GM23338 (cell line): ENCODE measurements around the gene IER5L. TPM values are rescaled to one million over a fixed set of nuclear protein-coding genes. Genes with fewer than 3 reads are reported as not detected.

Experiments
- ATAC-seq: fragments of 200-7000 bp; cut with Tn5 transposase; 3 replicates; pipeline ENCODE4 v1.9.1; 2020
- DNase-seq: peaks from one replicate; pipeline ENCODE4 v3.0.0-alpha.2; 2015; ENCODE audit warnings: low spot score
- H2AFZ ChIP-seq: fragments of 200-600 bp; sonication (generic); 2 replicates; pipeline ENCODE4 v1.8.0; 2016; ENCODE audit warnings: antibody characterized with exemption, mild to moderate bottlenecking, moderate library complexity
- H3F3A ChIP-seq: fragments of 200-600 bp; sonication (generic); replicated peaks from 2 replicates; pipeline ENCODE4 v1.8.0; 2017; ENCODE audit warnings: antibody characterized with exemption, mixed run types, low read depth
- H3K27ac ChIP-seq: fragments of 200-600 bp; sonication (generic); 2 replicates; pipeline ENCODE4 v1.6.1; 2016; ENCODE audit warnings: low read depth
- H3K27me3 ChIP-seq: fragments of 200-600 bp; sonication (generic); 2 replicates; pipeline ENCODE4 v1.8.0; 2016; ENCODE audit warnings: mild to moderate bottlenecking, mixed run types, moderate library complexity; ENCODE audit not compliant: insufficient read depth
- H3K36me3 ChIP-seq: fragments of 200-600 bp; sonication (generic); 2 replicates; pipeline ENCODE4 v1.8.0; 2016; ENCODE audit warnings: mild to moderate bottlenecking; ENCODE audit not compliant: insufficient read depth
- H3K4me1 ChIP-seq: fragments of 200-600 bp; sonication (generic); 2 replicates; pipeline ENCODE4 v1.8.0; 2016; ENCODE audit warnings: mild to moderate bottlenecking, moderate library complexity; ENCODE audit not compliant: insufficient read depth
- H3K4me2 ChIP-seq: fragments of 200-600 bp; sonication (generic); 2 replicates; pipeline ENCODE4 v1.7.1; 2017; ENCODE audit warnings: mixed run types
- H3K4me3 ChIP-seq: fragments of 200-600 bp; sonication (generic); 2 replicates; pipeline ENCODE4 v1.6.1; 2016; ENCODE audit warnings: mixed run types
- H3K79me2 ChIP-seq: fragments of 200-600 bp; sonication (generic); replicated peaks from 2 replicates; pipeline ENCODE4 v1.8.0; 2017; ENCODE audit warnings: mild to moderate bottlenecking; ENCODE audit not compliant: insufficient read depth
- H3K9me2 ChIP-seq: fragments of 200-600 bp; sonication (generic); 2 replicates; pipeline ENCODE4 v1.8.0; 2017; ENCODE audit not compliant: insufficient read depth
- H4K20me1 ChIP-seq: fragments of 200-600 bp; sonication (generic); replicated peaks from 2 replicates; pipeline ENCODE4 v1.8.0; 2017; ENCODE audit warnings: mild to moderate bottlenecking; ENCODE audit not compliant: insufficient read depth
- H3K27ac Mint-ChIP-seq: 2 replicates; pipeline ENCODE4 v1.8.0; 2020; ENCODE audit warnings: inconsistent platforms, mild to moderate bottlenecking, moderate library complexity, mixed read lengths
- H3K27me3 Mint-ChIP-seq: 3 replicates; pipeline ENCODE4 v1.8.0; 2022; ENCODE audit warnings: low read depth, mild to moderate bottlenecking, moderate library complexity, mixed read lengths, inconsistent platforms; ENCODE audit not compliant: insufficient read depth, poor library complexity
- H3K36me3 Mint-ChIP-seq: 3 replicates; pipeline ENCODE4 v1.8.0; 2021; ENCODE audit warnings: low read depth, mild to moderate bottlenecking, inconsistent platforms, moderate library complexity, mixed read lengths
- H3K4me1 Mint-ChIP-seq: 3 replicates; pipeline ENCODE4 v1.8.0; 2020; ENCODE audit warnings: mild to moderate bottlenecking, inconsistent platforms, mixed read lengths
- H3K4me3 Mint-ChIP-seq: 3 replicates; pipeline ENCODE4 v1.8.0; 2021; ENCODE audit warnings: moderate library complexity, mild to moderate bottlenecking, inconsistent platforms, mixed read lengths
- H3K9me3 Mint-ChIP-seq: 3 replicates; pipeline ENCODE4 v1.8.0; 2020; ENCODE audit warnings: moderate library complexity, mild to moderate bottlenecking, inconsistent platforms, mixed read lengths
- CREB1 ChIP-seq: fragments of 250-450 bp; sonication (Bioruptor Pico); IDR thresholded peaks from 2 replicates; pipeline ENCODE4 v1.5.0; 2020; ENCODE audit warnings: low read depth, mild to moderate bottlenecking, moderate library complexity
- EZH2 ChIP-seq: fragments of 200-600 bp; sonication (generic); IDR thresholded peaks from one replicate; pipeline ENCODE4 v1.8.0; 2017; ENCODE audit warnings: antibody characterized with exemption, mild to moderate bottlenecking, low read depth; ENCODE audit not compliant: unreplicated experiment
- EZH2phosphoT487 ChIP-seq: fragments of 200-600 bp; sonication (generic); IDR thresholded peaks from one replicate; pipeline ENCODE4 v1.8.1; 2018; ENCODE audit warnings: antibody characterized with exemption; ENCODE audit not compliant: unreplicated experiment
- JUNB ChIP-seq: IDR thresholded peaks from one replicate; pipeline ENCODE4 v1.6.1; 2016; ENCODE audit warnings: antibody characterized with exemption; ENCODE audit not compliant: unreplicated experiment
- NANOG ChIP-seq: IDR thresholded peaks from 2 replicates; pipeline ENCODE4 v1.6.1; 2016; ENCODE audit warnings: antibody characterized with exemption, borderline replicate concordance
- POLR2AphosphoS5 ChIP-seq: IDR thresholded peaks from 2 replicates; pipeline ENCODE4 v1.6.1; 2016; ENCODE audit warnings: antibody characterized with exemption, low read depth
- STAT1 ChIP-seq: IDR thresholded peaks from one replicate; pipeline ENCODE4 v1.6.1; 2016; ENCODE audit warnings: antibody characterized with exemption; ENCODE audit not compliant: unreplicated experiment
- ZNF114 ChIP-seq: fragments of 250-450 bp; sonication (Bioruptor Pico); IDR thresholded peaks from 2 replicates; pipeline ENCODE4 v1.5.0; 2020; ENCODE audit warnings: mild to moderate bottlenecking, moderate library complexity
- ZNF331 ChIP-seq: fragments of 250-450 bp; sonication (Bioruptor Pico); IDR thresholded peaks from 2 replicates; pipeline ENCODE4 v1.5.0; 2020; ENCODE audit warnings: low read depth, mild to moderate bottlenecking, moderate library complexity
- long read RNA-seq: library from polyadenylated mRNA; unstranded; transcript quantifications from one replicate; pipeline ENCODE4 v2.0.0, GENCODE V29; 2020; ENCODE audit not compliant: unreplicated experiment
- polyA plus RNA-seq: library from polyadenylated mRNA; unstranded; fragments of >200 nt; fragmentation: Nextera tagmentation; extraction: Ambion mirVana; gene quantifications from 2 replicates; pipeline ENCODE4 v1.2.1, GENCODE V29; 2016
- total RNA-seq: library from RNA; depleted of rRNA; stranded (reverse); fragments of >200 nt; shearing (Covaris generic); gene quantifications from 2 replicates; pipeline ENCODE4 v1.2.3, GENCODE V29; 2014; rRNA removed
- TF ChIP-seq, protein P1 (sequence below): IDR thresholded peaks from 2 replicates; pipeline ENCODE4 v1.6.1; 2016; ENCODE audit warnings: antibody characterized with exemption
- TF ChIP-seq, protein P2 (sequence below): IDR thresholded peaks from one replicate; pipeline ENCODE4 v1.6.1; 2018; ENCODE audit warnings: antibody characterized with exemption; ENCODE audit not compliant: unreplicated experiment

IER5L gene
- total RNA-seq (0.90 and 1.2 TPM in 2 replicates), polyA plus RNA-seq (0.19 and 0.24 TPM in 2 replicates)
- long read RNA-seq: 0 reads

DNA sequence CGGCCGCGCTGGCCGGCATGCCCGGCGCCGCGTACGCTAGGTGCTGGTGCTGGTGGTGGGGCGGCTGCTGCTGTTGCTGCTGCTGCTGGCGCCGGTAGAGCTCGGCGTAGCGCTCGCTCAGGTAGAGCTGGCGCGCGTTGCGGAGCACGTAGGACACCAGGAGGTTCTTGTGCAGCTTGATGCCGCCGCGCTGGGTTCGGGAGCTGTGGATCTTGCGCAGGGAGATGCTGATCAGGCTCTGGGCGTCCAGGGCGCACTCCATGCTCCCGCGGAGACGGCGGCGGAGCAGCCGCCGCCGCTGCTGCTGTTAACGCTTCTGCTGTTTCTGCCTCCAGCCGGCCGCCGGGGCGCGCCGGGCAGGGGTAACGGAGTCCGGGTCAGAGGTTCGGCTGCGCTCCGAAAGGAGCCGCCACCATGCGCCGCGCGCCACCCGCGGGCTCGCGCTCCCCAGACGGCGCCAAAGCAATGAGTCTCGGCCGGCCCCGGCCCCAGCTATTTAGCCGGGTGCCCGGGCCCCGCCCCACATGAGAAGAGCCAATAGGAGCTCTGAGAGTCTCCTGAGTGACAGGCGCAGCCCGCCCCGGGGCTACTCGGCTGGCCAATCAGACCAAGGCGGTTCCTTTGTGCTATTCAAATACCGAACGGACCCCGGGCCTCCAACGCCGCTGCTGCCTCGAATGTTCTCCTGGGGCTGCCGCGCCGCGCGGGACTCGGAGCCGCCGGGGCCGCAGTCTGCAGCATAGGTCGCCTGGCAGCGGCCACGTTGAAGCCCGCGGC is at the start of gene IER5L:
Gene IER5L (minus strand): TSS at position 471 of the 777 bp plus-strand sequence. CDS start 209 bp downstream, at position 262.
- peaks cover 18% of the 10 kb centered on the region for H3K4me1 Mint-ChIP-seq
- H3K36me3 Mint-ChIP-seq: no peaks in the 10 kb centered on the region
- no peak for TF ChIP-seq JUNB
- TF ChIP-seq CREB1: 0 out of 2 replicates have a peak, but pooled peaks have one; percentile 24
- peak; percentile 88 for TF ChIP-seq POLR2AphosphoS5
- peak; percentile 97 for TF ChIP-seq EZH2phosphoT487
- TF ChIP-seq EZH2: peak; percentile 91
- H3K79me2 ChIP-seq: no peaks in the 10 kb centered on the region
- H2AFZ ChIP-seq: peak within 1 kb of the TSS; percentile 72
- H3K36me3 ChIP-seq: no peaks in the 10 kb centered on the region
- no peak within 1 kb of the TSS for H3K27ac ChIP-seq
- peaks cover 17% of the 10 kb centered on the region for H3F3A ChIP-seq
- H3K9me2 ChIP-seq: no peaks in the 10 kb centered on the region
- peaks cover 93% of the 10 kb centered on the region for H3K27me3 ChIP-seq
- H3K27me3 Mint-ChIP-seq: peaks cover 83% of the 10 kb centered on the region
- H3K4me3 Mint-ChIP-seq: peak within 1 kb of the TSS; percentile 79
- H3K4me1 ChIP-seq: peaks cover 6% of the 10 kb centered on the region; the same call in 1 of the 2 replicates
- no peak within 1 kb of the TSS for H3K27ac Mint-ChIP-seq
- peak; percentile 98 for DNase-seq
- ATAC-seq: peak; percentile 60
- H3K4me3 ChIP-seq: peak within 1 kb of the TSS; percentile 84
- H4K20me1 ChIP-seq: peaks cover 31% of the 10 kb centered on the region
- H3K9me3 Mint-ChIP-seq: no peaks in the 10 kb centered on the region; the same call in 2 of the 3 replicates
- H3K4me2 ChIP-seq: peak within 1 kb of the TSS; percentile 97

DNA sequence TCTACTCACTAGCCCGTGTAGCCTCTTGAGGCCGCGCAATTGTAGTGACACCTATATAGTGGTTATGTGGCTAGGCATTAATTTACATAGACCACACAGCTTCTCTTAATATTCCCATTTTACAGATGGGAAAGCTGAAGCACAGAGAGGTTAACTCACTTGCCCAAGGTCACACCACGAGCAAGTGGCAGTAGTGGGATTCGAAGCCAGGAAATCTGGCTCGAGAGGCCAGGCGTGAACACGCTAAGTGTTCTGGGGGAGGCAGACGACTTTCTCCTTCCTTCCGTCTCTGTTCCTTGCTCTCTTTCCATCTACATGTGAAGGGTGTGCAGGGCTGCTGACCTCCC is 49.8 kb upstream of the IER5L start:
- peaks cover 12% of the 10 kb centered on the region for H3K4me1 ChIP-seq
- H3K27me3 ChIP-seq: no peaks in the 10 kb centered on the region
- no peak for ATAC-seq
- H3K36me3 Mint-ChIP-seq: no peaks in the 10 kb centered on the region
- 0 out of 2 replicates have a peak, but pooled peaks cover 6% of the 10 kb centered on the region for H4K20me1 ChIP-seq
- H3K27ac Mint-ChIP-seq: no peak overlapping the region
- no peaks in the 10 kb centered on the region for H3K36me3 ChIP-seq
- peaks cover 6% of the 10 kb centered on the region for H3K27me3 Mint-ChIP-seq
- H3K9me2 ChIP-seq: no peaks in the 10 kb centered on the region
- H2AFZ ChIP-seq: no peak overlapping the region
- no peak overlapping the region for H3K4me3 ChIP-seq
- H3K9me3 Mint-ChIP-seq: no peaks in the 10 kb centered on the region
- TF ChIP-seq, protein P1, sequence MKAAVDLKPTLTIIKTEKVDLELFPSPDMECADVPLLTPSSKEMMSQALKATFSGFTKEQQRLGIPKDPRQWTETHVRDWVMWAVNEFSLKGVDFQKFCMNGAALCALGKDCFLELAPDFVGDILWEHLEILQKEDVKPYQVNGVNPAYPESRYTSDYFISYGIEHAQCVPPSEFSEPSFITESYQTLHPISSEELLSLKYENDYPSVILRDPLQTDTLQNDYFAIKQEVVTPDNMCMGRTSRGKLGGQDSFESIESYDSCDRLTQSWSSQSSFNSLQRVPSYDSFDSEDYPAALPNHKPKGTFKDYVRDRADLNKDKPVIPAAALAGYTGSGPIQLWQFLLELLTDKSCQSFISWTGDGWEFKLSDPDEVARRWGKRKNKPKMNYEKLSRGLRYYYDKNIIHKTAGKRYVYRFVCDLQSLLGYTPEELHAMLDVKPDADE: no peak
- TF ChIP-seq CREB1 (no peak), EZH2phosphoT487 (no peak), STAT1 (no peak), ZNF331 (CRISPR knock-in tag) (no peak), NANOG (no peak), POLR2AphosphoS5 (no peak), ZNF114 (CRISPR knock-in tag) (no peak)
- TF ChIP-seq, protein P2, sequence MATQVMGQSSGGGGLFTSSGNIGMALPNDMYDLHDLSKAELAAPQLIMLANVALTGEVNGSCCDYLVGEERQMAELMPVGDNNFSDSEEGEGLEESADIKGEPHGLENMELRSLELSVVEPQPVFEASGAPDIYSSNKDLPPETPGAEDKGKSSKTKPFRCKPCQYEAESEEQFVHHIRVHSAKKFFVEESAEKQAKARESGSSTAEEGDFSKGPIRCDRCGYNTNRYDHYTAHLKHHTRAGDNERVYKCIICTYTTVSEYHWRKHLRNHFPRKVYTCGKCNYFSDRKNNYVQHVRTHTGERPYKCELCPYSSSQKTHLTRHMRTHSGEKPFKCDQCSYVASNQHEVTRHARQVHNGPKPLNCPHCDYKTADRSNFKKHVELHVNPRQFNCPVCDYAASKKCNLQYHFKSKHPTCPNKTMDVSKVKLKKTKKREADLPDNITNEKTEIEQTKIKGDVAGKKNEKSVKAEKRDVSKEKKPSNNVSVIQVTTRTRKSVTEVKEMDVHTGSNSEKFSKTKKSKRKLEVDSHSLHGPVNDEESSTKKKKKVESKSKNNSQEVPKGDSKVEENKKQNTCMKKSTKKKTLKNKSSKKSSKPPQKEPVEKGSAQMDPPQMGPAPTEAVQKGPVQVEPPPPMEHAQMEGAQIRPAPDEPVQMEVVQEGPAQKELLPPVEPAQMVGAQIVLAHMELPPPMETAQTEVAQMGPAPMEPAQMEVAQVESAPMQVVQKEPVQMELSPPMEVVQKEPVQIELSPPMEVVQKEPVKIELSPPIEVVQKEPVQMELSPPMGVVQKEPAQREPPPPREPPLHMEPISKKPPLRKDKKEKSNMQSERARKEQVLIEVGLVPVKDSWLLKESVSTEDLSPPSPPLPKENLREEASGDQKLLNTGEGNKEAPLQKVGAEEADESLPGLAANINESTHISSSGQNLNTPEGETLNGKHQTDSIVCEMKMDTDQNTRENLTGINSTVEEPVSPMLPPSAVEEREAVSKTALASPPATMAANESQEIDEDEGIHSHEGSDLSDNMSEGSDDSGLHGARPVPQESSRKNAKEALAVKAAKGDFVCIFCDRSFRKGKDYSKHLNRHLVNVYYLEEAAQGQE: no peak
- no peak for DNase-seq
- no peak overlapping the region for H3K27ac ChIP-seq
- H3K79me2 ChIP-seq: no peaks in the 10 kb centered on the region
- H3K4me3 Mint-ChIP-seq: no peak overlapping the region
- no peaks in the 10 kb centered on the region for H3F3A ChIP-seq
- H3K4me1 Mint-ChIP-seq: peaks cover 21% of the 10 kb centered on the region
- no peak overlapping the region for H3K4me2 ChIP-seq
